Fibroblast of the aortic adventitia (primary cell): ENCODE measurements around the gene HTRA3. TPM values are rescaled to one million over a fixed set of nuclear protein-coding genes. Genes with fewer than 3 reads are reported as not detected.

Experiments used
- DNase-seq: peaks from one replicate; pipeline ENCODE4 v3.0.0-alpha.2; 2010; ENCODE audit warnings: low read depth
- H3K4me3 ChIP-seq: 2 replicates; pipeline ENCODE4 v1.5.1; 2011; ENCODE audit warnings: low read depth, mild to moderate bottlenecking, control low read depth, low read length, moderate library complexity
- total RNA-seq: library from RNA; depleted of rRNA; stranded (reverse); fragments of >200 nt; gene quantifications from 2 replicates; pipeline ENCODE4 v1.2.3, GENCODE V29; 2012; ENCODE audit warnings: low replicate concordance
- TF ChIP-seq, protein P1 (sequence below): IDR thresholded peaks from 2 replicates; pipeline ENCODE4 v1.5.1; 2011; ENCODE audit warnings: mild to moderate bottlenecking, low read length, control low read depth, inconsistent platforms; ENCODE audit not compliant: insufficient read depth

Gene HTRA3
- 7.6 and 9.6 TPM in 2 replicates for total RNA-seq

DNA sequence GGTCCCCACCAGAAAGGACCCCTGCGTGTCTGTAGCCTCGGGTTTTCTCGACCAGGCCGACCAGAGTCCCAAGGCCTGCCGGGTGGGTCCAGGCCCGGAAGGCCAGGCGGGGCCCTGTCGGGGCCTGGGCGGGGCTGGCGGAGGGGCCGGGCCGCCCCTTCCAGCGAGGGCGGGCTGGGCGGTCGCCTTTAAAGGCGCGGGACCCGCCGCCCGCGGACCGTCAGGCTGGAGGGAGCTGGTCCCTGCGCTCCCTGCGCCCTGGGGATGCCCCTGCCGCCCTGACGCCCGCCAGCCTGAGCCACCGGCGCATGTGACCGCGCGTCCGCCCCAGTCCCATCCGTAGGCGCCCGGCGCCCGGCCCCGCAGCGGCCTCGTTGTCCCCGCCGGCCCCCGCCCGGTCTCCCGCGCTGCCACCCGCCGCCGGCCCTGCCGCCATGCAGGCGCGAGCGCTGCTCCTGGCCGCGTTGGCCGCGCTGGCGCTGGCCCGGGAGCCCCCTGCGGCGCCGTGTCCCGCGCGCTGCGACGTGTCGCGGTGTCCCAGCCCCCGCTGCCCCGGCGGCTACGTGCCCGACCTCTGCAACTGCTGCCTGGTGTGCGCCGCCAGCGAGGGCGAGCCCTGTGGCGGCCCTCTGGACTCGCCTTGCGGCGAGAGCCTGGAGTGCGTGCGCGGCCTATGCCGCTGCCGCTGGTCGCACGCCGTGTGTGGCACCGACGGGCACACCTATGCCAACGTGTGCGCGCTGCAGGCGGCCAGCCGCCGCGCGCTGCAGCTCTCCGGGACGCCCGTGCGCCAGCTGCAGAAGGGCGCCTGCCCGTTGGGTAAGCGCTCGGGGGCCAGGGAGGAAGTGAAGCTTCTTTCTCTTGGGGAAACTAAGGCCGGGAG lies at the start of gene HTRA3:
TSS of gene HTRA3 (plus strand) at position 220 of the 883 bp plus-strand sequence. CDS start at position 435, 215 bp downstream.
- peak within 1 kb of the TSS; percentile 55 for H3K4me3 ChIP-seq
- DNase-seq: peak; percentile 33
- TF ChIP-seq, protein P1, sequence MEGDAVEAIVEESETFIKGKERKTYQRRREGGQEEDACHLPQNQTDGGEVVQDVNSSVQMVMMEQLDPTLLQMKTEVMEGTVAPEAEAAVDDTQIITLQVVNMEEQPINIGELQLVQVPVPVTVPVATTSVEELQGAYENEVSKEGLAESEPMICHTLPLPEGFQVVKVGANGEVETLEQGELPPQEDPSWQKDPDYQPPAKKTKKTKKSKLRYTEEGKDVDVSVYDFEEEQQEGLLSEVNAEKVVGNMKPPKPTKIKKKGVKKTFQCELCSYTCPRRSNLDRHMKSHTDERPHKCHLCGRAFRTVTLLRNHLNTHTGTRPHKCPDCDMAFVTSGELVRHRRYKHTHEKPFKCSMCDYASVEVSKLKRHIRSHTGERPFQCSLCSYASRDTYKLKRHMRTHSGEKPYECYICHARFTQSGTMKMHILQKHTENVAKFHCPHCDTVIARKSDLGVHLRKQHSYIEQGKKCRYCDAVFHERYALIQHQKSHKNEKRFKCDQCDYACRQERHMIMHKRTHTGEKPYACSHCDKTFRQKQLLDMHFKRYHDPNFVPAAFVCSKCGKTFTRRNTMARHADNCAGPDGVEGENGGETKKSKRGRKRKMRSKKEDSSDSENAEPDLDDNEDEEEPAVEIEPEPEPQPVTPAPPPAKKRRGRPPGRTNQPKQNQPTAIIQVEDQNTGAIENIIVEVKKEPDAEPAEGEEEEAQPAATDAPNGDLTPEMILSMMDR: no peak

DNA sequence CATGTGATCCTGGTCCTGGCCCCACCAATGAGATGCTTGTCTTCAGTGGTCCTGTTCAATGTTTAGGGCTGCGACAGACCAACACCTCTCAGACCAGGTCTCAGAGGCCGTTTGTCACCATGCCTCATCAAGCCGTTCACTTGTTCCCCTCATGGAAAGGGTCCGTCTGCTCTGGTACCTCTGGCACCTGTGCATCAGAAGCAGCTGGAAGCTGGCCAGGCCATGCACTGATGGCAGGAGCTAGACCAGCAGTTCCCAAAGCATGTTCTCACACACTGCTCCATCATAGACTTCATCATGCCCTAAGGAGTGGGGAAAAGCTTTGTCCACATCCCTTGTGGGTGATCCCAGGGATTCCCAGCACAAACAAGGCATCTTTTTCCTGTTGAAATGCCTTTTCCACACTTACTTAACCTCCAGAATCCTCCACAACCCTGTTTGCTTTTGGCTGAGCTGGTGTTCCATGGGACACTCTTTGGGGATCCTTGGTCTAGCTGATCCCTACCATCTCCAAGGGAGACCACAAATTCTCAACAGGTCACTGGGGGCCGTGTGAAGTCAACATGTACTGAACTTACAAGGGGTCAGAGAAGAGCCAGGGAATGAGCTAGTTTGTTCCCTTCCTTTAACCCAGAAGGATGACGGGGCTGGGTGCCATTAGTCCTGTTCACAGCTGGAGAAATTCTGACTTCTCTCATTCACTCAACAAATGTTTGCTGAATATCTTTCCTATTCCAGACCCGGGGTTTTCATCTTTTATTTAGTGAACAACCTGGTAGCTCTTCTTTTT lies 48.7 kb upstream of the HTRA3 start:
- no peak overlapping the region for H3K4me3 ChIP-seq
- DNase-seq: no peak
- TF ChIP-seq, protein P1: no peak

DNA sequence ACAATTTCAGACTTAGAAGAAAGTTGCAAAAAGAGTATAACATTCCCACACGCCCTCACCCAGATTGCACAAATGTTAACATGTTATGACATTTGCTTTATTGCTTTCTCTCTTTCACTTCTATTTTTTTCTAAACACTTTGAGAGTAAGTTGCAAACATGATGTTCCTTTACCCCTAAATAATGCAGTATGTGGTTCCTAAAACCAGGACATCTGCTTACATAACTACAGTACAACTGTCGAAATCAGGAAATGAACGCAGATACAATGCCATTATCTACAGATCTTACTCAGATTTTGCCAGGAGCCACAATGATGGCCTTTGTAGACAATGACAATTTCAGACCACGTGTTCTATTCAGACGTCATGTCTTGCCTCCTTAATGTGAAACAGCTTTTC lies 48.1 kb upstream of the HTRA3 start:
- TF ChIP-seq, protein P1: no peak
- H3K4me3 ChIP-seq: no peak overlapping the region
- DNase-seq: peak; percentile 70

DNA sequence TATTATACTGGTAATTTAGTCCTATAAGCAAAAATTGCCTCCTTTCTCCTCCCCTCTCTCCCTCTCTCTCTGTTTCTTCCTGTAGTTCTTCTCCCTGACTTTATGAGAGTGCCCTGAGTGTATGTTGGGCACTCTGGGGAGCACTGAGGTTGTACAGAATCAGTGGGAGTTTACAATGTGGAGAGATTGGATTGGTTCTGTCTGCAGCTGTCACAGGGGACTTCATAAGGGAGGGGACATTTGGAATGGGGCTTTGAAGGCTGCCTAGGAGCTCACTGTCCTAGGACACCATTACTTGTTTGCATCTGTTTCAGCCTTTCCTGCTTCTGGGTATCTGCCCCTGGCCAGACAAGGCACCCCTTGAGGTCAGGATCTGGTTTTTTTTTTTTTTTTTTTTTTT lies 47.6 kb upstream of the HTRA3 start:
- TF ChIP-seq, protein P1: no peak
- H3K4me3 ChIP-seq: no peak overlapping the region
- DNase-seq: no peak

DNA sequence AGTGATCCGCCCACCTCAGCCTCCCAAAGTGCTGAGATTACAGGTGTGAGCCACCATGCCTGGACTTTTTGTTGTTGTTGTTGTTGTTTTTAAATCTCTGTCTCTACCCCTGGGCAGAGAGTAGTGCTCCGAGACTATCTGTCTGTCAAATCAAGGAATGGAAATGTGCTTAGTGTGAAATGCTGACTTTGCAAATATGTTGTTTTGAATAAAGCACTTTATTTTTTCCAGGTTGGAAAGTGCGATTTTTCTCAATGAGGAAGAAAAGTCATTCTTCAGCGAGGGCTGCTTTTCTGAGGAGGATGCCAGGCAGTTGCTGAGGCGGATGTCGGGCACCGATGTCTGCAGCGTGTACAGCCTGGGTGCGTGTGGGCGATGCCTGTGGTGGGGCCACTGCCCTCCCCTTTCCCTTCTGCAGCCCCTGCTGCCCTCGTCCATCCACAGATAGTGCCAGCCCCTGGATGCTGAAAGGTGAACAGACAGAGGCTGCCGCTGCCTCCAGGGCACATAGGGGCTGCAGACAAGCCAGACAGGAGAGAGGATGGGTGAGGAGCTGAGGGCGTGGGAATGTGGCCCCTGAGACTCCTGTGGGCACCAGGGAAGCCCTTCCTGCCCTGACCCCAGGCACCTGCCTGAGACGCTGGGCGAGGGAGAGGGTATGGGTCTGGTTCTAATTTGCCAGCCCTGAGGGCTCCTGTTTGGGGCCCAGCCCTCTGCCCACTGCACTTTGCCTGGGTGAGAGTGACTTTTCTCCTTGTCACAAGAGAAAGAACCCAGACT lies 46.8 kb upstream of the HTRA3 start:
- DNase-seq: no peak
- TF ChIP-seq, protein P1: no peak

DNA sequence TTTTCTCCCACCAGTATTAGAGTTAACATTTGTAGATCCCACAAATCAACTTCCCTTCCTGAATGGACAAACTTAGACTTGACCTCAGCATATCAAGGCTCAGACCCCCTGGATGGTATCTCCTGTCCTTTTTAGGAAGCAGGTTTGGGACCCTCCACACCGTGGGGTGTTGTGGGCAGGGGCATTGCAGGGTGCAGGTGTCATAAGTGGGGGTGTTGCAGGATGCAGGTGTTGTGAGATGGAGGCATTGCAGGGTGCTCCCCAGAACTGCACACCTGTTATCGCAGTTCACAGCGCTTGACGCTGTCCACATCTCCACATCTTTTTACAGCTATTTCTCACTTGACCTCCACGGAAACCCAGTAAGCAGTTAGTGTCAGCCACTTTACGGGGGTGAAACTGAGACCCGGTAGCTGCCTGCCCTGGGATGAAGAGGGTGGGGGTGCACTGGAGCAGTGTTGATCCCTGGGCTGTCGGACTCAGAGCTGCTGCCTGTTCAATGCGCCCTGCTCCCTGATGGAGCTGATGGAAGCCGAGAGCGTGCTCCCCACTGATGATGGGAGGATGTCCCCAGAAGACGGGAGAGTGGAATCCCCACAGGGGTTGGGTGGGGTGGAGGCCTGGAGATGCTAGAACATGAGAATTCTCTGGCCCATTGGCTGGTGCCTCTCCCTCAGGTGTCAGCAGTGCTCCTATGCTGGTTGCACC lies 45.1 kb upstream of the HTRA3 start:
- TF ChIP-seq, protein P1: no peak
- no peak for DNase-seq
- no peak overlapping the region for H3K4me3 ChIP-seq

More for the DNA sequence above, 46.8 kb upstream of the HTRA3 start:
- H3K4me3 ChIP-seq: no peak overlapping the region
